ENCODE results near the gene CARD10.

Gene CARD10

GRCh38 chr22:37502342-37503182 lies 16.7 kb downstream of the CARD10 start:
- no peak for DNase-seq (ENCODE audit: low spot score)

- DNase-seq (ENCODE audit: low spot score), result peak; percentile 76
These were observed 17.4 kb downstream of the CARD10 start for GRCh38 chr22:37501610-37502341.

- DNase-seq (ENCODE audit: low spot score), result no peak
These were observed 18.2 kb downstream of the CARD10 start for GRCh38 chr22:37500745-37501609.

DNA sequence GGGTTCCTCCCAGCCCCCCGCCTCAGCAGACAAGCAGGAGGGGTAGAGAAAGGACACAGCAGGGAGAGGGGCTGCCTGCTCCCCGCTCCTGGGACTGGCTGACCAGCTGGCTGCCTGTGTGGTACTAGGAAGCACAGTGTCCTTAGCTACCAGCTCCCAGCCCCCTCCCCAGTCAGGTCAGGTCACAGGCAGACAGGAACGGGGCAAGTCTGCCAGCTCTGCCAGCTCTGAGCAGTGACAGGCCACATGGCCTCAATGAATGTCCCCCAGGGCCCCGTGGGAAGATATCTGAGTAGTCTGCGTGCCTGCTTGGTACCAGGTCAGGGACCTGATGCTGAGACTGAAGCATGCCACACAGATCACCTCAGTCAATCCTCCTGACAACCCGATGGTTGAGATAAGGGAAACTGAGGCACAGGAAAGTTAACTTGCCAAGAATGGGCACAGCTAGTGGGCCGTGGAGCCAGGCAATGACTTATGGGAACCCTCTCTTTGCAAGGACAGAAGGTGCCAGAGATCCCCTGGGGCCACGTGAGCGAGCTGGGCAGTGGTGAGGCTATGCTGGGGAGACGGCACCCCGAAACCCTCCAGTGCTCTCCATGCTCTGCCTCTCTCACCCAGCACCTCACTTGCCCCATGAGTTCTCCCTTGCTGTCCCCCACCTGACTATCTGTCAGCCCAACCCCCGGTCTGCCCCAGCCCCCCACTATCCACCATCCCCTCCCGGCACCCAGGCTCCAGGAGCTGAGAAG lies 19.2 kb downstream of the CARD10 start:
- no peak for DNase-seq (ENCODE audit: low spot score)

DNA sequence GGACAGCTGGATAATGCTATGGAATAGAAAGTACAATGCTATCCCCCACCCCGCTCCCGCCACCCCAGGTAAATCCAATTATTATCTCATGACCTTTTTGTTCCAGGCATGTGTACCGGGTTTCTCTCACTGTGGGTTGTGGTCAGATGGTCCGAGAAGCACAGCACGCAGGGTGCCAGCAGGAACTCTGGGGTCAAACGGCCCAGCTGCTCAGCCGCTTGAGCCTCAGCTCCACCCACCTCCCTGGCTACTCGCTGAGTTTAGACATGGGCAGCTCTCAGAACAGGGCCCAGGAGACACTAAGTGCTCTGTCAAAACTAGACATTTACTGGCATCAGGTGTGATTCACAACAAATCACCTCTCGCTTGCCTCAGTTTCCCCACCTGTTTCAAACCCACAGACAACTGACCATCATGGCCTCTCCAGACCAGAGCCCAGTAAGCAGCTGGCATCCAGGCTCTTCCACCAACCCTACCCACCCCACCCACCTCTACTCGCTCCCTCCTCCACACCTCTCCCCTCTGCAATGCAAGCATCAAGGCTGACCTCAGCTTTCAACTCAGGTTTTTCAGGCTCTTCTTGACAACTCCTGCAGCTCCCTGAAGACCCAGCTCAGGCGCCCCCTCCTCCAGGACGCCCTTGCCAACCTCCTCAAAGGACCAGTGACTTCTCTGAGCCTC lies 20.0 kb downstream of the CARD10 start:
- no peak for DNase-seq (ENCODE audit: low spot score)

- no peak for DNase-seq (ENCODE audit: low spot score)
These were observed 20.8 kb downstream of the CARD10 start for GRCh38 chr22:37498289-37498909.

DNA sequence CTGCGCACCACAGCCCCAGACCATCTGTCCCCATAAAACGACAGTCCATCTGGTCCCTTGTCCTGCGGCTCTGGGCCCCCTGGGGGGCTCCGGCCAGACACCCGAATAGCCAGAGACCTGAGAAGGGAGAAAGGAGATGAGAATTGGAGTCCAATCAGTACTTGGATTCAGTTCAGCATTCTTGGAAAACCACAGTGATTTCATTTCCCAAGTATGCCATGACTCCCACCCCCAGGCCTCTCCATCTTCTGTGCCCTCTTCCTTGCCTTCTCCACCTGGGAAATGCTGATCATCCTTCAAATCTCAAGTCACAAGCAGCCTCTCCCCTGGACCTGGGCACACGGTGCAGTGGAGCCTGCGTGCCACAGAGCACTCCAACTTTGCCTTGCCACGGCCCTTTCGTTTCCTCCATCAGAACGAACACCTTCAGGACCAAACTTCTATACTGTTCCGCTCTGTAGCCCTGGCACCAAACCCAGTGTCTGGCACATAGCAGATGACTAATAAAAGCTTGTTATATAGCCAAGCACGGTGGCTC lies 22.1 kb downstream of the CARD10 start:
- peak; percentile 92 for DNase-seq (ENCODE audit: low spot score)

GRCh38 chr22:37496651-37497050 lies 22.6 kb downstream of the CARD10 start:
- peak; percentile 66 for DNase-seq (ENCODE audit: low spot score)

DNA sequence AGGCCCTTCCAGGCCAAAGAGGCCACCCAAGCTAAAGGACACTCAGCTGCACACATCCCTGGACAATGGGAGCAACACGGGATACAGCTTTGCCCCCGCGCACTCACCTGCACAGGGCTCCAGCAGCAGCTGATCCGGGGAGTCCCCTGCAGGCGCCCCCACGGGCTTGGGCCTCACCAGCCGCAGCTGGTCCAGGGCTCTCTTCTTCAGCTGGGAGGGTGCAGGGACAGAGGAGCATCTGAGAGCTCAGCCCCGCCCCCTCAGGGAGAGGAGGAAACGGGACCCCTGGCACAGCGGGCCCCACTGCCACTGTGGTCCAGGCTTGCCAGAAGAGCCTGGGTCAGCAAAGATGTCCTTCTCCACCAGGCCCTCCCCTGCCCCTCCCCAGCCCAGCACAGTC lies 25.2 kb downstream of the CARD10 start:
- no peak for DNase-seq (ENCODE audit: low spot score)

DNA sequence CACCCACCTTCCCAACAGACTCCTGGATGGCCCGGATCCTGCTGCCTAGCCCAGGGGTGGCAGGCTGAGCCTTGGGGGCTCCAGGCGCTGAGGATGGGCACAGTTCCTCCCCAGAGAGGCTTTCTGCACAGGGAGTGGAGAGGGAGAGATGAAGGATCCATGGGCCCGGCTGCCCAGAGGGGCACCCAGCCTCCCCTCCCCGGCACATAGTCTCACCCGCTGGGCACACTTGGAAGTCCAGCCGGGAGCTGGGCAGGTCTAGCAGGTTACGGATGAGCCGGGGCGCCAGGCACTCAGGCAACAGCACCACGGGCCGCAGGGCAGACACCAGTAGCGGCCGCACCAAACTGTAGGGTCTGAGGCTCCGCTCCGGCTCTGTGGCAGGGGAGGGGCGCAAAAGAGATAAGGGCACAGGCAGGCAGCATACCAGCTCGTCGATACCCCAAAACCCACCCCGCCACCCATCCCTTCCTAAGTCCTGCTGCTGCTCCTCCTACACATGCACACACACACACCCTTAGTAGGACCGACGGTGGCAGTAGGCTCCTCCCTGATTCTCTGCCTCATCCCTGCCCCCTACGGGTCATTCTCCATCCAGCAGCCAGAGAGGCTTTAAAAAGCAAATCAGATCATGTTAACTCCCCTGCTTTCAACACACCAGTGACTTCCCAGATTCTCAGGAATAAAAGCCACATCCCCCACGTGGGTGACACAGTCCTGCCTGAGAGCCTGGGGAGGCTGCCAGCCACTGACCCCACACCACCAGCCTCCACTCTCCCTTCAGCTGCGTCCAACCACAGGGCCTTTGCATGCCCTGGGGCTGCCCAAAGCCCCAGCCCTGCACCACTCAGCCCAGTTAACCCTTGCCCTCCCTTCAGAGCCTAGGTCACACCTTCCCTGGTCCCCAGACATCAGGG lies 26.5 kb downstream of the CARD10 start:
- DNase-seq (ENCODE audit: low spot score), result peak; percentile 66

- DNase-seq (ENCODE audit: low spot score), result no peak
These were observed 27.4 kb downstream of the CARD10 start for GRCh38 chr22:37491559-37492427.

GRCh38 chr22:37491106-37491505 lies 28.1 kb downstream of the CARD10 start:
- DNase-seq (ENCODE audit: low spot score), result no peak

- no peak for DNase-seq (ENCODE audit: low spot score)
These were observed 29.2 kb downstream of the CARD10 start for GRCh38 chr22:37489983-37490382.

DNA sequence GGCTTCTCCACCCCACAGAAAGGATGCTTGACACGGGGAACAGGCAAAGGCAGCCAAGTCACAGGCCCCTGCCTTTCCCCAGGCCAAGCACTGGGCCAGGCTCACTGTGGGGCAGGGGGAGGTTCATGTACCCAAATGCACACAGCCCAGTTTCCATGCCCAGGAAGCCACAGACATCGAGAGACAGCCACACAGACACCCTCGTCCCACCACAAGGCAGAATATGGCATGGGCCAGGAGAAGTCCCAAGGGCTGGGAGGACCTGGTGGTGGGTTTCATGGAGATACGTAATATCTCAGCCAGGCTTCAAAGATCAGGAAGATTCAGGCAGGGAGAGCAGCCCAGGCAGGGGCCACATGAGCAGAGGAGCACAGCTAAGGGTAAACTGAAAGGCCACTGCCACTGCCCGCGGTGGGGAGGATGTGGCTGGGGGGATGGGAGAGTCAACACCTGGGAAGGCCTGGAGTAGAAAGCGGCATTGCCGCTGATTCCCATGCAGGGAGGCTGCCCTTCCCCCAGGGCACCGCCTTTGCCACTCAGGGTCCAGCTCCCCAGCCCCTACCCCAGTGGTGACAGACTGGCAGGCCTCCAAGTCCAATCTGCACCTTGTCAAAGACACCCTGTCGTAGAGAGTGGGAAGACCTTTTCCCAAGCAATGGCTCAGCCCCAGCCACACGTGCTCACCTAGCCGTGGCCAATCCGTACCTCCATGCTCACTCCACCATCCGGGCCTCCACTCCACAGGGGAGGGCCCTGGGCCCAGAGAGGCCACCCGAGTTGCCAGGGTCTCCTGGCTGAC lies 30.7 kb downstream of the CARD10 start:
- DNase-seq (ENCODE audit: low spot score), result no peak

DNA sequence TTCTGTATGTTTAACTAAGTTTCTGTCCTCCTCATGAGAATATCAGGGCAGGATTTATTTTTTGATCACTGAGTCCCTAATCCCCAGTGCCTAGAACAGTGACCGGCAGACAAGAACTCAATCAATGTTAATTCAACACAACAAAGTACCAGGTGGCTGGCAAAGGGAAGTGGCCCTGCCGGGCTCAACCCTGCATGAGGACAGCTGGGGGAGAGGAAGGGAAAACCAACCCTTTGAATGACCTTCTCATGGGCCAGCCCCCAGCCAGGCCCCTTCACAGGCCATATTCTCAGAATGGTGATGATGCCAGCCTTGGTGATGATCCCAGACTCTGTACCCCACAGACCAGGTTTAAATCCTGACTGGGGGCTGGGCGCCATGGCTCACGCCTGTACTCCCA lies 31.6 kb downstream of the CARD10 start:
- no peak for DNase-seq (ENCODE audit: low spot score)

DNA sequence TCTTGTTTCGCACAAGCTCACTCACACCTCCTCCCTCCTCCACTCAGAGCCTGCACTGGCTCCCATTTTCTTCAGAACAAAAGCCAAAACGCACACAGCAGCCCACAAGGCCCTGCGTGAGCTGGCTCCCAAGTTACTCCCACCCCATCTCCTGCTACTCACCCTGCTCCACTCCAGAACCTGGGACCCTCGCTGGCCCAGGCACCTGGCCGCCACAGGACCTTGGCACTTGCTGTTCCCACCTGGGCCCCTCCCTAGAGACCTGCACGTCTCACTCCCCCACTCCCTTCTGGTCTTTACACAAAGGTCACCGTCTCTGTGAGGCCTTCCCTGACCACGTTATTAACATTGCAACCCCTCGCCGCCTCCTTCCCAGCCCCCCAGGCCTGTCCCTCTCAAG lies 32.1 kb downstream of the CARD10 start:
- DNase-seq (ENCODE audit: low spot score), result no peak

DNA sequence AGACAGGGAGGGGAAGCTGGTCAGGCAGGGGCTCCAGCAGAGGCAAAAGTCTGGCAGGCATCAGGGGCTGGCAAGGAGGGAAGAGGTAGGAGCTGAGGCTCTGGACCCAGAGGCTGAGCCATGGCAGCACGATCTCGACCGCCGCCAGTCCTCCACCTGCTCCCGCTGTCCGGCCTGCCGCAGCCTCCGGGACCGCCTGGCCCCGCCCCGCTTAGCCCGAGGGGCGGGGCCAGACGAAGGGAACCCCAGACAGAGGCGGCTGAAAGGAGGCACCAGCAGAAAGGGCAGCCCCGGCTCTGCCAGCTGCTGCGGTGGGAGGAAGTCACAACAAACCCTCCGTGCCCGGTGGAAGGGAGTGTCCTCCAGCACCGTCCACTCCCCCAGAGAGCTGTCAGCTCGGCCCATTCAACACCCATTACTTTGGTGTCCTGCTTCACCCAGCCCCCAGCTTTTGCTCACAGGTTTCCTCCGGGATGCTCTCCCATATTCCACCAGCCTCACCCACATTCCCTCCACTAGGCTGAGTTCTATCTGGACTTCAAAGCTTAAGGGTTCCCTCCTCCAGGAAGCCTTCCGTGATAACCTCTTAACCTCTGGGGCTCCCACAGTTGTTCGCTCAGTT lies 32.9 kb downstream of the CARD10 start, which contains the start of gene MFNG:
MFNG (minus strand) TSS at position 161 of the 622 bp plus-strand sequence. CDS start 207 bp downstream, outside the sequence.
- DNase-seq (ENCODE audit: low spot score), result peak; percentile 75
